ENCODE data around the gene LSAMP.

DNA sequence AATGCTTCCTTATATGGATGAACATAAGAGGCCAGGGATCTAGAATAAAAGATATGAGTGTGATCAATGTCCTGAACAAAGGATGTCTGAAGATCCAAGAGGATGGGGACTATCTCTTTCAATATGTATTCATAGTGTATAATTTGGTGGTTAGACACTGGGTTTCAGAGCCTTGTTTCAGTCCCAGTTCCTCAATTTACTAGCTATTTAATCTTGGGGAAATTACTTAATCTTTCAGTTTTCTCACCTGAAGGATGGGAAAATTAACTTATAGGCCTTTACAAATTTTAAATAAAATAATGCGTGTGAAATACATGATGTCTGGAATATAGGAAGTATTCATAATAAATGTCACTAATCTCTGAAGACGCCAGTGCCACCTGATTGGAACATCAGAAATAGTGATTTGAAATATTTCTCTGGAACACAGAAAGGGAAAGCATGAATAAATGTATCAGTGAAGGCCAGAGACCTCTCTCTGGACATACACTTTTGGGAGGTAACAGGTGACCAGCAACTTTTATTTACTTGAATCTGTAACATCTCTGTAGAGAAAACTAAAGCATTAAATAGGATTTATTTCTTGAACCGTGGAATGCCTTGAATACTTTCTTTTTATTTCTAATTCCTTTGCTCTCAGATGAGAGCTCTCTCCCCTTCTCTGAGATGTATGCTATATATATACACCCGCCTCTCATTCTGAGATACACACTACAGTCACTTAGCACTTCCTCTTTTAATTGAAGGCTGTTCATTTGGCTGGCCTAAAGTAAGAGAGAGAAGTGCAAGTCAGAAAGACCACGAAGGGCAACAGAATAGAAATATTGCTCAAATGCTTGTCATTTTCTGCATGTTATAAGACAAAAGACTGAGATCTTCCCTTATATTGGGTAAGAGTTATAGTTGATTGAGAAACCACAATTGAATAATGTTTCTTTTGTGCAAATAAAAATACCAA lies 407.1 kb downstream of the LSAMP start:
- TF ChIP-seq, protein P1, sequence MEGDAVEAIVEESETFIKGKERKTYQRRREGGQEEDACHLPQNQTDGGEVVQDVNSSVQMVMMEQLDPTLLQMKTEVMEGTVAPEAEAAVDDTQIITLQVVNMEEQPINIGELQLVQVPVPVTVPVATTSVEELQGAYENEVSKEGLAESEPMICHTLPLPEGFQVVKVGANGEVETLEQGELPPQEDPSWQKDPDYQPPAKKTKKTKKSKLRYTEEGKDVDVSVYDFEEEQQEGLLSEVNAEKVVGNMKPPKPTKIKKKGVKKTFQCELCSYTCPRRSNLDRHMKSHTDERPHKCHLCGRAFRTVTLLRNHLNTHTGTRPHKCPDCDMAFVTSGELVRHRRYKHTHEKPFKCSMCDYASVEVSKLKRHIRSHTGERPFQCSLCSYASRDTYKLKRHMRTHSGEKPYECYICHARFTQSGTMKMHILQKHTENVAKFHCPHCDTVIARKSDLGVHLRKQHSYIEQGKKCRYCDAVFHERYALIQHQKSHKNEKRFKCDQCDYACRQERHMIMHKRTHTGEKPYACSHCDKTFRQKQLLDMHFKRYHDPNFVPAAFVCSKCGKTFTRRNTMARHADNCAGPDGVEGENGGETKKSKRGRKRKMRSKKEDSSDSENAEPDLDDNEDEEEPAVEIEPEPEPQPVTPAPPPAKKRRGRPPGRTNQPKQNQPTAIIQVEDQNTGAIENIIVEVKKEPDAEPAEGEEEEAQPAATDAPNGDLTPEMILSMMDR (IDR thresholded peaks at IDR 0.05): no peak
- TF ChIP-seq POLR2A (IDR thresholded peaks at IDR 0.05): no peak

Measured in lower leg skin (tissue), 3 donors.